ENCODE results near the gene ATP10B.

Gene ATP10B

GRCh38 chr5:160547061-160547460, 304.9 kb downstream of the ATP10B start:
- Histone ChIP-seq H3K4me3 (ENCODE audit: low read depth in 1 of 2, low read length in 1 of 2) (no peak overlapping the region), H3K36me3 (no peaks in the 10 kb centered on the region), H3K27ac (no peak overlapping the region), H3K4me1 (ENCODE audit: control insufficient read depth in 1 of 2, insufficient read depth in 1 of 2, low read depth in 1 of 2, low read length in 1 of 2) (no peaks in the 10 kb centered on the region), H3K27me3 (no peaks in the 10 kb centered on the region), H3K9me3 (no peaks in the 10 kb centered on the region)
- no peak for TF ChIP-seq CTCF (IDR thresholded peaks at IDR 0.05)

- Histone ChIP-seq H3K4me3 (ENCODE audit: low read depth in 1 of 2, low read length in 1 of 2) (no peak overlapping the region), H3K9me3 (no peaks in the 10 kb centered on the region), H3K27me3 (no peaks in the 10 kb centered on the region), H3K4me1 (ENCODE audit: control insufficient read depth in 1 of 2, insufficient read depth in 1 of 2, low read depth in 1 of 2, low read length in 1 of 2) (no peaks in the 10 kb centered on the region), H3K36me3 (no peaks in the 10 kb centered on the region), H3K27ac (no peak overlapping the region)
- TF ChIP-seq CTCF (IDR thresholded peaks at IDR 0.05), result no peak
Observed at GRCh38 chr5:160545832-160546231, 306.2 kb downstream of the ATP10B start.

- Histone ChIP-seq H3K27ac (no peak overlapping the region), H3K27me3 (no peaks in the 10 kb centered on the region), H3K4me1 (ENCODE audit: control insufficient read depth in 1 of 2, insufficient read depth in 1 of 2, low read depth in 1 of 2, low read length in 1 of 2) (no peaks in the 10 kb centered on the region), H3K36me3 (no peaks in the 10 kb centered on the region), H3K4me3 (ENCODE audit: low read depth in 1 of 2, low read length in 1 of 2) (no peak overlapping the region), H3K9me3 (no peaks in the 10 kb centered on the region)
- no peak for TF ChIP-seq CTCF (IDR thresholded peaks at IDR 0.05)
Observed at GRCh38 chr5:160543395-160543794, 308.6 kb downstream of the ATP10B start.

- H3K27ac ChIP-seq, result no peak overlapping the region
- TF ChIP-seq CTCF (IDR thresholded peaks at IDR 0.05), result no peak
- no peaks in the 10 kb centered on the region for H3K36me3 ChIP-seq
- H3K27me3 ChIP-seq, result no peaks in the 10 kb centered on the region
- H3K4me3 ChIP-seq (ENCODE audit: low read depth in 1 of 2, low read length in 1 of 2), result no peak overlapping the region
- no peaks in the 10 kb centered on the region for H3K9me3 ChIP-seq
- no peaks in the 10 kb centered on the region for H3K4me1 ChIP-seq (ENCODE audit: control insufficient read depth in 1 of 2, insufficient read depth in 1 of 2, low read depth in 1 of 2, low read length in 1 of 2)
Observed at GRCh38 chr5:160542840-160543239, 309.2 kb downstream of the ATP10B start.

GRCh38 chr5:160542281-160542680, 309.7 kb downstream of the ATP10B start:
- Histone ChIP-seq H3K9me3 (no peaks in the 10 kb centered on the region), H3K36me3 (no peaks in the 10 kb centered on the region), H3K27me3 (no peaks in the 10 kb centered on the region), H3K4me1 (ENCODE audit: control insufficient read depth in 1 of 2, insufficient read depth in 1 of 2, low read depth in 1 of 2, low read length in 1 of 2) (no peaks in the 10 kb centered on the region), H3K4me3 (ENCODE audit: low read depth in 1 of 2, low read length in 1 of 2) (no peak overlapping the region), H3K27ac (no peak overlapping the region)
- no peak for TF ChIP-seq CTCF (IDR thresholded peaks at IDR 0.05)

GRCh38 chr5:160539431-160539830, 312.6 kb downstream of the ATP10B start:
- Histone ChIP-seq H3K4me1 (ENCODE audit: control insufficient read depth in 1 of 2, insufficient read depth in 1 of 2, low read depth in 1 of 2, low read length in 1 of 2) (no peaks in the 10 kb centered on the region), H3K9me3 (no peaks in the 10 kb centered on the region), H3K27ac (no peak overlapping the region), H3K27me3 (no peaks in the 10 kb centered on the region), H3K36me3 (no peaks in the 10 kb centered on the region), H3K4me3 (ENCODE audit: low read depth in 1 of 2, low read length in 1 of 2) (no peak overlapping the region)
- no peak for TF ChIP-seq CTCF (IDR thresholded peaks at IDR 0.05)

Measured in neutrophil (primary cell).